OCI-LY7 (cell line): ENCODE data around the gene MAP4K2. TPM values are rescaled to one million over a fixed set of nuclear protein-coding genes. Genes with fewer than 3 reads are reported as not detected.

ENCODE experiments used
- BruUV-seq: library from RNA; stranded (reverse); fragments of 400-500 nt; replicated peaks from 2 replicates; lab custom pipeline; 2021; lab: Mats Ljungman, UMichigan
- CTCF ChIA-PET: fragments of 300-600 bp; sonication (Branson Sonifier 250); formaldehyde crosslinking; loops from one replicate; lab custom pipeline; 2022; ENCODE audit warnings: antibody characterized with exemption; ENCODE audit not compliant: unreplicated experiment; lab: Charles Lee
- POLR2A ChIA-PET: fragments of 300-600 bp; sonication (Branson Sonifier 250); formaldehyde crosslinking; loops from one replicate; lab custom pipeline; 2022; ENCODE audit warnings: antibody characterized with exemption; lab: Charles Lee
- DNase-seq: peaks from one replicate; pipeline ENCODE4 v3.0.0-alpha.2; 2015; ENCODE audit warnings: low spot score
- H2AFZ ChIP-seq: fragments of 200-600 bp; sonication (generic), shearing (Covaris generic); 2 replicates; pipeline ENCODE4 v1.6.1; 2014; ENCODE audit warnings: mild to moderate bottlenecking, antibody characterized with exemption, low read length, moderate library complexity
- H3K27ac ChIP-seq: fragments of 200-600 bp; sonication (generic); 2 replicates; pipeline ENCODE4 v1.5.1; 2014; ENCODE audit warnings: mixed run types, low read depth, mild to moderate bottlenecking, moderate library complexity, low read length, inconsistent platforms; ENCODE audit not compliant: poor library complexity, severe bottlenecking
- H3K36me3 ChIP-seq: fragments of 200-600 bp; sonication (generic); 2 replicates; pipeline ENCODE4 v1.6.1; 2014; ENCODE audit warnings: mild to moderate bottlenecking, antibody characterized with exemption, low read length, moderate library complexity, mixed read lengths; ENCODE audit not compliant: insufficient read depth
- H3K4me1 ChIP-seq: fragments of 200-600 bp; sonication (generic); 2 replicates; pipeline ENCODE4 v1.5.1; 2014; ENCODE audit warnings: mild to moderate bottlenecking, low read length; ENCODE audit not compliant: insufficient read depth, poor library complexity, severe bottlenecking
- H3K4me2 ChIP-seq: fragments of 200-600 bp; sonication (generic); 2 replicates; pipeline ENCODE4 v1.6.1; 2014; ENCODE audit warnings: mild to moderate bottlenecking, low read length
- H3K4me3 ChIP-seq: fragments of 200-600 bp; sonication (generic); 2 replicates; pipeline ENCODE4 v1.5.1; 2014; ENCODE audit warnings: mild to moderate bottlenecking, low read depth, low read length; ENCODE audit not compliant: poor library complexity, severe bottlenecking
- H3K79me2 ChIP-seq: fragments of 200-600 bp; sonication (generic); 2 replicates; pipeline ENCODE4 v1.6.1; 2016; ENCODE audit warnings: low read depth, mild to moderate bottlenecking, low read length, moderate library complexity, mixed read lengths; ENCODE audit not compliant: insufficient read depth
- H3K9me2 ChIP-seq: fragments of 200-600 bp; sonication (generic); 2 replicates; pipeline ENCODE4 v1.6.1; 2016; ENCODE audit warnings: mild to moderate bottlenecking, low read length, mixed read lengths; ENCODE audit not compliant: insufficient read depth
- H3K9me3 ChIP-seq: fragments of 200-600 bp; sonication (generic); 2 replicates; pipeline ENCODE4 v1.6.1; 2014; ENCODE audit warnings: mild to moderate bottlenecking, mixed run types, low read length, mixed read lengths
- H4K20me1 ChIP-seq: fragments of 200-600 bp; sonication (generic); 2 replicates; pipeline ENCODE4 v1.6.1; 2014; ENCODE audit warnings: mild to moderate bottlenecking, antibody characterized with exemption, low read length, moderate library complexity, mixed read lengths; ENCODE audit not compliant: insufficient read depth
- EZH2phosphoT487 ChIP-seq: fragments of 200-600 bp; sonication (generic); IDR thresholded peaks from 2 replicates; pipeline ENCODE4 v1.6.1; 2018; ENCODE audit warnings: low read depth, borderline replicate concordance, mild to moderate bottlenecking, mixed run types, antibody characterized with exemption, low read length, moderate library complexity, mixed read lengths
- intact Hi-C: fragments of 100-400 bp; cut with micrococcal nuclease; formaldehyde crosslinking; loops from one replicate; pipeline ENCODE4 v1.10.0; 2022; ENCODE audit not compliant: unreplicated experiment
- total RNA-seq, 2 experiments: library from RNA; depleted of rRNA in 1 of 2; stranded (reverse); fragments of >200 nt in 1 of 2; shearing (Covaris generic) in 1 of 2; gene quantifications; 2 replicates each; pipeline ENCODE4 v1.2.3, GENCODE V29; 2014 to 2022
- TF ChIP-seq, protein P1 (sequence below): fragments of 200-600 bp; sonication (generic); conservative IDR thresholded peaks from 2 replicates; pipeline ENCODE4 v1.5.1; 2014; ENCODE audit warnings: mild to moderate bottlenecking, antibody characterized with exemption, low read length, moderate library complexity, mixed read lengths

Gene MAP4K2
- total RNA-seq, 2 experiments from 2014 or later: 110 to 115 TPM

DNA sequence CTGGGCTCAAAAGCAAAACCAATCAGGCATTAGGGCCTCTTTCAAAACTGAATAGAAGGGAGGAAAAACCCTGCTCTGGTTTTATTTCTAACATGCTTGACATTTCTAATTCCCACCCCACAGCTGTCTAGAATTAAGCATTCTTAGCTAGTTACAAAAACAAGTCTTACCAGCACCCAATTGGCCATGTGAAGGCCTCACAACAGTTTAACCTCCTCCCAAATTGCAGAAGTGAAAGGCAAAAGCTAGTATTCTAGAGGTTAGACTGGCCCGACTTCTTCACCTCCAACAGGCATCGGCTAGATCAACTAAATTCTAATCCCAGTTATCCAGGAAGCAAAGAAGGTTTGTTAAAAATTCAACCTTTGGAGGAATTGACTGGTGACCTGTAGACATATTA lies 31.2 kb downstream of the MAP4K2 start:
- Histone ChIP-seq H3K4me1 (peaks cover 63% of the 10 kb centered on the region), H3K4me3 (peak overlapping the region; percentile 47), H3K27ac (peak overlapping the region; percentile 84), H3K9me2 (no peaks in the 10 kb centered on the region), H3K36me3 (peaks cover 100% of the 10 kb centered on the region), H3K79me2 (peaks cover 94% of the 10 kb centered on the region), H3K4me2 (peak overlapping the region; percentile 70), H2AFZ (no peak overlapping the region), H3K9me3 (no peaks in the 10 kb centered on the region), H4K20me1 (peaks cover 83% of the 10 kb centered on the region)
- intact Hi-C loops: loop anchor here (10.0 kb wide), 1 partner anchor 343 kb away; the partner anchor contains the start of genes TM7SF2 and ZNHIT2
- DNase-seq: peak; percentile 63
- no peak for TF ChIP-seq EZH2phosphoT487
- TF ChIP-seq, protein P1, sequence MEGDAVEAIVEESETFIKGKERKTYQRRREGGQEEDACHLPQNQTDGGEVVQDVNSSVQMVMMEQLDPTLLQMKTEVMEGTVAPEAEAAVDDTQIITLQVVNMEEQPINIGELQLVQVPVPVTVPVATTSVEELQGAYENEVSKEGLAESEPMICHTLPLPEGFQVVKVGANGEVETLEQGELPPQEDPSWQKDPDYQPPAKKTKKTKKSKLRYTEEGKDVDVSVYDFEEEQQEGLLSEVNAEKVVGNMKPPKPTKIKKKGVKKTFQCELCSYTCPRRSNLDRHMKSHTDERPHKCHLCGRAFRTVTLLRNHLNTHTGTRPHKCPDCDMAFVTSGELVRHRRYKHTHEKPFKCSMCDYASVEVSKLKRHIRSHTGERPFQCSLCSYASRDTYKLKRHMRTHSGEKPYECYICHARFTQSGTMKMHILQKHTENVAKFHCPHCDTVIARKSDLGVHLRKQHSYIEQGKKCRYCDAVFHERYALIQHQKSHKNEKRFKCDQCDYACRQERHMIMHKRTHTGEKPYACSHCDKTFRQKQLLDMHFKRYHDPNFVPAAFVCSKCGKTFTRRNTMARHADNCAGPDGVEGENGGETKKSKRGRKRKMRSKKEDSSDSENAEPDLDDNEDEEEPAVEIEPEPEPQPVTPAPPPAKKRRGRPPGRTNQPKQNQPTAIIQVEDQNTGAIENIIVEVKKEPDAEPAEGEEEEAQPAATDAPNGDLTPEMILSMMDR: no peak
- no TSS peak for BruUV-seq
- ChIA-PET POLR2A (interaction anchor here (0.6 to 3.2 kb wide), 6 partner anchors 9 to 462 kb away, joined by 3 to 15 read pairs (median 4); partner anchors contain the start of gene RASGRP2), CTCF (interaction anchor here (2.3 kb wide), 1 partner anchor 27 kb away, joined by 6 read pairs; the partner anchor contains the start of gene RASGRP2)

DNA sequence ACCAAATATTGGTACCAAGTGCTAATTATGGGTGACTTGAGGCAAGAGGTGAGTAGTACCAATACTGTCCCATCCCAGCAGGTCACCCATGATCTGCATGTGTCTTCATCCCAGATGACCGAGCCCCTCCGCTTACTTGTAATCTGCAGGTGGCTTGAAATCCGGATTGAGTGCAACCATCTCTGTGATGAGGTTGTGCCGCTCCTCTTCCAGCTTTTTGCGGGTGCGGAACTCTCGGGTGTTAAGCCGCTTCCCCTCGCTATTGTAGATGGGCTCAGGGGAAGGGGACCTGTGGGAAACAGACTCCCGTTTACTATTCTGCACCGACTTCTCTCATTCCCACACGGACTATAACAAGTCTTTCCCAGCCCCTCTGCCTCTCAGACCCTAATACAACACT lies 32.9 kb downstream of the MAP4K2 start:
- no peak for TF ChIP-seq EZH2phosphoT487
- TF ChIP-seq, protein P1: no peak
- ChIA-PET CTCF (interaction anchor here (1.7 kb wide), 1 partner anchor 23 kb away, joined by 5 read pairs; no protein-coding TSS in a partner anchor), POLR2A (interaction anchor here (3.2 kb wide), 1 partner anchor 7 kb away, joined by 15 read pairs; no protein-coding TSS in a partner anchor)
- no peak for DNase-seq
- intact Hi-C loops: loop anchor here (10.0 kb wide), 1 partner anchor 345 kb away; the partner anchor contains the start of genes TM7SF2 and ZNHIT2
- H3K9me3 ChIP-seq: no peaks in the 10 kb centered on the region
- H3K27ac ChIP-seq: no peak overlapping the region
- H3K4me1 ChIP-seq: peaks cover 50% of the 10 kb centered on the region
- H2AFZ ChIP-seq: no peak overlapping the region
- H3K4me3 ChIP-seq: no peak overlapping the region
- H3K79me2 ChIP-seq: peaks cover 77% of the 10 kb centered on the region
- peaks cover 66% of the 10 kb centered on the region for H4K20me1 ChIP-seq
- no peak overlapping the region for H3K4me2 ChIP-seq
- peaks cover 99% of the 10 kb centered on the region for H3K36me3 ChIP-seq
- H3K9me2 ChIP-seq: no peaks in the 10 kb centered on the region
- BruUV-seq: no TSS peak

DNA sequence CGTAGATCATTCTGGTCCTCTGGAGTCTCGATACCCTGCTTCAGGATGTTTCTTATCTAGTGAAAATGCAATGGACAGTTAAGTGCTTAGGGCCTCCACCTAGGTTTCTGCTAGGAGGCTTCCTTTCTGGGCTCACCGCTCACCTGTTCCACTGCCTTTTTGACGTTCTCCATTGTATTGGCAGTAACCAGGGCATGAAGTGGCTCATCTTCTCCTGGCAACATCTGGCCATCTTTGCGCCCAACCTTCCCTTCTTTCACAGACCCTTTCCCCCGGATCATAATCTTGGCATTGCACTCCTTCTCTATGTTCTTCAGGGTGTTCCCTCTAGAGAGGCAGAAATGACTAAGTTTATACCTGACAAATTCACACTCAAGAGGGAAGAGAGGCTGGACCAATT lies 33.7 kb downstream of the MAP4K2 start:
- Histone ChIP-seq H2AFZ (no peak overlapping the region), H3K4me1 (peaks cover 50% of the 10 kb centered on the region), H4K20me1 (peaks cover 67% of the 10 kb centered on the region), H3K9me3 (no peaks in the 10 kb centered on the region), H3K4me2 (no peak overlapping the region), H3K4me3 (no peak overlapping the region), H3K36me3 (peaks cover 99% of the 10 kb centered on the region), H3K79me2 (peaks cover 72% of the 10 kb centered on the region), H3K9me2 (no peaks in the 10 kb centered on the region), H3K27ac (no peak overlapping the region)
- ChIA-PET CTCF (no interaction called here), POLR2A (no interaction called here)
- intact Hi-C loops: no loop called here
- no peak for TF ChIP-seq EZH2phosphoT487
- TF ChIP-seq, protein P1: no peak
- no TSS peak for BruUV-seq
- no peak for DNase-seq
